Fibroblast of pulmonary artery (primary cell): ENCODE results near the gene EGFR.

Source experiments
- DNase-seq: peaks from one replicate; pipeline ENCODE4 v3.0.0-alpha.2; 2010; ENCODE audit warnings: low read depth
- H3K4me3 ChIP-seq: replicated peaks from 2 replicates; pipeline ENCODE4 v1.5.1; 2011; ENCODE audit warnings: low read depth, mild to moderate bottlenecking, control low read depth, low read length, moderate library complexity
- CTCF ChIP-seq: IDR thresholded peaks from 2 replicates; pipeline ENCODE4 v1.5.1; 2011; ENCODE audit warnings: mild to moderate bottlenecking, control low read depth, low read length, inconsistent platforms; ENCODE audit errors: missing control alignments

EGFR gene

GRCh38 chr7:55200441-55200840, 181.6 kb downstream of the EGFR start:
- no peak for TF ChIP-seq CTCF
- no peak for DNase-seq
- H3K4me3 ChIP-seq, result no peak overlapping the region

- DNase-seq, result no peak
- H3K4me3 ChIP-seq, result no peak overlapping the region
- no peak for TF ChIP-seq CTCF
Measured at GRCh38 chr7:55202150-55202913, 183.5 kb downstream of the EGFR start.

GRCh38 chr7:55203300-55203699, 184.5 kb downstream of the EGFR start:
- no peak for DNase-seq
- H3K4me3 ChIP-seq, result no peak overlapping the region
- TF ChIP-seq CTCF, result no peak

- H3K4me3 ChIP-seq, result no peak overlapping the region
- TF ChIP-seq CTCF, result no peak
- no peak for DNase-seq
Measured at GRCh38 chr7:55205124-55205955, 186.5 kb downstream of the EGFR start.

GRCh38 chr7:55206235-55207029, 187.6 kb downstream of the EGFR start:
- no peak overlapping the region for H3K4me3 ChIP-seq
- TF ChIP-seq CTCF, result no peak
- no peak for DNase-seq

GRCh38 chr7:55207436-55208125, 188.8 kb downstream of the EGFR start:
- TF ChIP-seq CTCF, result no peak
- no peak overlapping the region for H3K4me3 ChIP-seq
- no peak for DNase-seq
